ENCODE results near the gene GNE. TPM values are rescaled to one million over a fixed set of nuclear protein-coding genes. Genes with fewer than 3 reads are reported as not detected.

GNE gene
- total and polyA plus RNA-seq, 2 of the 13 experiments (the other 11 are each of a cell fraction or from before 2014, with no cell fraction given): 16.1 to 24.1 TPM

GRCh38 chr9:36258996-36259533 is 817 bp upstream of the GNE start (continued):
- TF ChIP-seq REST (IDR thresholded peaks at IDR 0.05; ENCODE audit: borderline replicate concordance in 1 of 2, low read depth in 1 of 2, low read length in 2 of 2): no peak
- TF ChIP-seq ZFP37 (CRISPR knock-in tag; IDR thresholded peaks at IDR 0.05; ENCODE audit: borderline replicate concordance): no peak
- TF ChIP-seq ZFP36 (IDR thresholded peaks at IDR 0.05; ENCODE audit: borderline replicate concordance, low read depth, low read length, partially characterized antibody): no peak

GRCh38 chr9:36251428-36251827 is 6.8 kb downstream of the GNE start:
- FAIRE-seq (no peak), DNase-seq (ENCODE audit: low spot score) (no peak), ATAC-seq (no peak)
- H3K4me1 ChIP-seq (ENCODE audit: insufficient read depth, low read length): peaks cover 14% of the 10 kb centered on the region
- peaks cover 0 to 8% of the 10 kb centered on the region in 2 experiments; a peak in 1 of 5 replicates for H3K36me3 ChIP-seq (replicated peaks in 1 of 2; ENCODE audit: control insufficient read depth in 1 of 2, insufficient read depth in 2 of 2, low read length in 2 of 2)
- no peaks in the 10 kb centered on the region for H4K20me1 ChIP-seq (ENCODE audit: insufficient read depth, low read length)
- CTCF ChIA-PET (ENCODE audit: low intra/inter-chr PET ratio, low total read pairs): interaction anchor here (0.6 kb wide), 1 partner anchor 77 kb away, joined by 3 read pairs; no protein-coding TSS in a partner anchor
- H3K79me2 ChIP-seq (ENCODE audit: insufficient read depth, low read length): peaks cover 33% of the 10 kb centered on the region
- H3K27ac ChIP-seq (ENCODE audit: extremely low read length, insufficient read depth, low read length): no peak overlapping the region
- H3K4me2 ChIP-seq (ENCODE audit: low read depth, low read length): no peak overlapping the region
- no peaks in the 10 kb centered on the region for H3K27me3 ChIP-seq (ENCODE audit: control insufficient read depth in 1 of 2, insufficient read depth in 2 of 2, low read length in 2 of 2)
- no TSS peak for BruUV-seq (replicated peaks)
- H3K9me3 ChIP-seq (ENCODE audit: low read length): no peaks in the 10 kb centered on the region
- in situ Hi-C loops (cut with HindIII; ENCODE audit: extremely low pct_ligation_motif_present, low pct_unique_long_range_greater_than_20kb) (no loop called here), intact Hi-C loops (cut with micrococcal nuclease; ENCODE audit: unreplicated experiment) (no loop called here)
- H3K9ac ChIP-seq (ENCODE audit: insufficient read depth, low read depth, low read length): no peak overlapping the region
- H2AFZ ChIP-seq (ENCODE audit: low read length): no peak overlapping the region
- no peak overlapping the region for H3K4me3 ChIP-seq (replicated peaks in 1 of 3; ENCODE audit: insufficient read depth in 1 of 3, low read depth in 2 of 3, low read length in 3 of 3)
- TF ChIP-seq ZNF552 (CRISPR knock-in tag; IDR thresholded peaks at IDR 0.05; ENCODE audit: borderline replicate concordance) (no peak), ELK4 (CRISPR knock-in tag; IDR thresholded peaks at IDR 0.05; ENCODE audit: borderline replicate concordance) (no peak)
- POLR2A ChIA-PET: no interaction called here
- 81% methylated on average over 1 of the region's 1 CpG for WGBS (ENCODE audit: low lambda C conversion rate)
